GM18870 (cell line): ENCODE measurements around the gene XPO4.
"Not testable (repeated sequence)": the region's sequence is repeated elsewhere in the genome, so short reads cannot be mapped to it uniquely, and the experiment has no call there.

Experiments
- ATAC-seq: cut with Tn5 transposase; IDR thresholded peaks from one replicate; pipeline ENCODE4 v1.9.1; 2021; ENCODE audit warnings: moderate library complexity; ENCODE audit not compliant: unreplicated experiment

Gene XPO4

GRCh38 chr13:20789665-20790064 is 112.9 kb downstream of the XPO4 start:
- ATAC-seq = no peak

- no peak for ATAC-seq
Measured at GRCh38 chr13:20788312-20788711, 114.2 kb downstream of the XPO4 start.

GRCh38 chr13:20787180-20787579 is 115.4 kb downstream of the XPO4 start:
- no peak for ATAC-seq

- peak; percentile 72 for ATAC-seq
Measured at GRCh38 chr13:20782116-20782708, 120.3 kb downstream of the XPO4 start.

GRCh38 chr13:20780317-20780716 is 122.2 kb downstream of the XPO4 start:
- ATAC-seq = no peak

GRCh38 chr13:20779405-20779804 is 123.1 kb downstream of the XPO4 start:
- no peak for ATAC-seq

- no peak for ATAC-seq
Measured at GRCh38 chr13:20778311-20778710, 124.2 kb downstream of the XPO4 start.

- ATAC-seq = no peak
Measured at GRCh38 chr13:20776751-20777150, 125.8 kb downstream of the XPO4 start.

- ATAC-seq = no peak
Measured at GRCh38 chr13:20775961-20776360, 126.6 kb downstream of the XPO4 start.

GRCh38 chr13:20774746-20775145 is 127.8 kb downstream of the XPO4 start:
- no peak for ATAC-seq

- ATAC-seq = peak; percentile 74
Measured at GRCh38 chr13:20773194-20774080, 129.1 kb downstream of the XPO4 start, which contains the start of gene EEF1AKMT1. TSS of gene EEF1AKMT1 (minus strand) at chr13:20773961. CDS start at chr13:20757598, 16,363 bp downstream.

GRCh38 chr13:20772401-20773131 is 130.0 kb downstream of the XPO4 start:
- no peak for ATAC-seq

- no peak for ATAC-seq
Measured at GRCh38 chr13:20769834-20770233, 132.7 kb downstream of the XPO4 start.

- no peak for ATAC-seq
Measured at GRCh38 chr13:20769091-20769490, 133.5 kb downstream of the XPO4 start.

- no peak for ATAC-seq
Measured at GRCh38 chr13:20767309-20767943, 135.1 kb downstream of the XPO4 start.

GRCh38 chr13:20760872-20761271 is 141.7 kb downstream of the XPO4 start:
- ATAC-seq = no peak

- no peak for ATAC-seq
Measured at GRCh38 chr13:20754009-20754408, 148.5 kb downstream of the XPO4 start.

- no peak for ATAC-seq
Measured at GRCh38 chr13:20749377-20749776, 153.2 kb downstream of the XPO4 start.

GRCh38 chr13:20743830-20744404 is 158.6 kb downstream of the XPO4 start:
- not testable (repeated sequence) for ATAC-seq

- no peak for ATAC-seq
Measured at GRCh38 chr13:20740021-20740420, 162.5 kb downstream of the XPO4 start.

- no peak for ATAC-seq
Measured at GRCh38 chr13:20738616-20739015, 163.9 kb downstream of the XPO4 start.
